Mesenchymal stem cell (in vitro differentiated cells and primary cell): ENCODE data around the gene MACO1.
A peak's percentile ranks its signal among the peaks of the same experiment; 100 is the strongest.

ENCODE experiments used
- DNase-seq: peaks from one replicate; pipeline ENCODE4 v3.0.0-alpha.2; 2013
- H2AFZ ChIP-seq: one replicate; pipeline ENCODE4 v1.6.1; 2013; ENCODE audit warnings: low read depth, mild to moderate bottlenecking, control low read depth, inconsistent platforms, low read length, moderate library complexity
- H2AK5ac ChIP-seq: 2 replicates; pipeline ENCODE4 v1.6.1; 2013; ENCODE audit warnings: low read length, moderate library complexity, mild to moderate bottlenecking, inconsistent platforms; ENCODE audit not compliant: severe bottlenecking
- H2BK120ac ChIP-seq: one replicate; pipeline ENCODE4 v1.6.1; 2013; ENCODE audit warnings: low read depth, mild to moderate bottlenecking, inconsistent platforms, low read length, moderate library complexity
- H2BK12ac ChIP-seq, 2 experiments: one replicate each; pipeline ENCODE4 v1.6.1; 2013; ENCODE audit warnings: inconsistent platforms in 2 of 2, low read length in 2 of 2, mild to moderate bottlenecking in 2 of 2, moderate library complexity in 2 of 2, control low read depth in 1 of 2
- H2BK15ac ChIP-seq: one replicate; pipeline ENCODE4 v1.6.1; 2013; ENCODE audit warnings: mild to moderate bottlenecking, low read depth, inconsistent platforms; ENCODE audit not compliant: poor library complexity, severe bottlenecking
- H2BK5ac ChIP-seq: 2 replicates; pipeline ENCODE4 v1.6.1; 2013; ENCODE audit warnings: low read depth, mild to moderate bottlenecking, low read length, control low read depth, inconsistent platforms; ENCODE audit not compliant: poor library complexity, severe bottlenecking
- H3K14ac ChIP-seq, 2 experiments: one replicate each; pipeline ENCODE4 v1.6.1; 2013; ENCODE audit warnings: inconsistent platforms in 2 of 2, low read length in 2 of 2, control low read depth in 1 of 2, mild to moderate bottlenecking in 1 of 2, moderate library complexity in 1 of 2
- H3K18ac ChIP-seq, 2 experiments: one replicate each; pipeline ENCODE4 v1.6.1; 2013; ENCODE audit warnings: inconsistent platforms in 2 of 2, low read length in 2 of 2, control low read depth in 1 of 2, low read depth in 1 of 2, mild to moderate bottlenecking in 1 of 2
- H3K23ac ChIP-seq, 2 experiments: one replicate each; pipeline ENCODE4 v1.6.1; 2013; ENCODE audit warnings: inconsistent platforms in 2 of 2, low read length in 2 of 2, mild to moderate bottlenecking in 2 of 2, moderate library complexity in 2 of 2, control low read depth in 1 of 2
- H3K27ac ChIP-seq: 2 replicates; pipeline ENCODE4 v1.5.1; 2013; ENCODE audit warnings: mild to moderate bottlenecking, moderate library complexity, low read length, control low read depth, inconsistent platforms; ENCODE audit not compliant: poor library complexity, severe bottlenecking
- H3K27me3 ChIP-seq, 2 experiments: 2 replicates each; pipeline versions ENCODE4 v1.6.1 to v1.7.0; 2013; ENCODE audit warnings: low read length in 2 of 2, mild to moderate bottlenecking in 2 of 2, moderate library complexity in 2 of 2, control low read depth in 1 of 2, inconsistent platforms in 1 of 2; ENCODE audit not compliant: control insufficient read depth in 1 of 2, insufficient read depth in 1 of 2
- H3K36me3 ChIP-seq, 2 experiments: 2 replicates each; pipeline versions ENCODE4 v1.6.1 to v1.7.0; 2013; ENCODE audit warnings: low read length in 2 of 2, control low read depth in 1 of 2, inconsistent platforms in 1 of 2, low read depth in 1 of 2, mild to moderate bottlenecking in 1 of 2; ENCODE audit not compliant: insufficient read depth in 2 of 2, control insufficient read depth in 1 of 2
- H3K4ac ChIP-seq, 2 experiments: one replicate each; pipeline ENCODE4 v1.6.1; 2013; ENCODE audit warnings: inconsistent platforms in 2 of 2, low read length in 2 of 2, mild to moderate bottlenecking in 2 of 2, moderate library complexity in 2 of 2, control low read depth in 1 of 2, low read depth in 1 of 2
- H3K4me1 ChIP-seq: 2 replicates; pipeline ENCODE4 v1.6.1; 2013; ENCODE audit warnings: low read depth, low read length, control low read depth; ENCODE audit not compliant: control insufficient read depth, insufficient read depth
- H3K4me2 ChIP-seq: 2 replicates; pipeline ENCODE4 v1.6.1; 2013; ENCODE audit warnings: low read length, mild to moderate bottlenecking, inconsistent platforms; ENCODE audit not compliant: poor library complexity, severe bottlenecking
- H3K4me3 ChIP-seq, 2 experiments: 2 replicates each; pipeline versions ENCODE4 v1.5.1 to v1.7.0; 2013; ENCODE audit warnings: low read length in 2 of 2, mild to moderate bottlenecking in 2 of 2, control low read depth in 1 of 2, low read depth in 1 of 2; ENCODE audit not compliant: insufficient read depth in 1 of 2
- H3K79me1 ChIP-seq: replicated peaks from 2 replicates; pipeline ENCODE4 v1.6.1; 2013; ENCODE audit warnings: mild to moderate bottlenecking, control low read depth, low read length, inconsistent platforms; ENCODE audit not compliant: poor library complexity, severe bottlenecking
- H3K9ac ChIP-seq: 2 replicates; pipeline ENCODE4 v1.7.0; 2013; ENCODE audit warnings: mild to moderate bottlenecking, low read length, moderate library complexity
- H3K9me3 ChIP-seq: 2 replicates; pipeline ENCODE4 v1.7.0; 2013; ENCODE audit warnings: mild to moderate bottlenecking, low read length; ENCODE audit not compliant: control insufficient read depth
- H4K8ac ChIP-seq: one replicate; pipeline ENCODE4 v1.6.1; 2013; ENCODE audit warnings: inconsistent platforms, mild to moderate bottlenecking, low read length, moderate library complexity
- H4K91ac ChIP-seq: one replicate; pipeline ENCODE4 v1.6.1; 2013; ENCODE audit warnings: mild to moderate bottlenecking, low read length, inconsistent platforms
- WGBS: methylation state at CpG from one replicate; pipeline ENCODE4 v1.1.7; 2013; ENCODE audit warnings: mixed read lengths; 5-methylcytosine and 5-hydroxymethylcytosine counted together

The MACO1 gene

GRCh38 chr1:25500694-25501093 is 70.0 kb downstream of the MACO1 start:
- Histone ChIP-seq H2BK120ac (no peak overlapping the region), H3K9me3 (no peaks in the 10 kb centered on the region), H3K36me3 (peaks cover 26 to 30% of the 10 kb centered on the region in 2 experiments), H3K27me3 (no peaks in the 10 kb centered on the region), H3K4ac (no peak overlapping the region), H3K18ac (no peak overlapping the region), H2AFZ (no peak overlapping the region), H2BK5ac (no peak overlapping the region), H3K4me2 (no peak overlapping the region), H3K14ac (no peak overlapping the region), H3K23ac (no peak overlapping the region), H4K91ac (no peak overlapping the region), H2BK12ac (no peak overlapping the region), H2BK15ac (no peak overlapping the region), H3K79me1 (peaks cover 4% of the 10 kb centered on the region), H4K8ac (no peak overlapping the region), H3K27ac (no peak overlapping the region), H3K4me3 (no peak overlapping the region), H2AK5ac (no peak overlapping the region), H3K4me1 (peaks cover 10% of the 10 kb centered on the region), H3K9ac (no peak overlapping the region)
- DNase-seq: no peak
- 94% methylated on average over 1 of the region's 1 CpG for WGBS

- H3K18ac ChIP-seq: peak overlapping the region in 1 of 2 experiments; percentile 34
- H2BK12ac ChIP-seq: no peak overlapping the region
- H2AFZ ChIP-seq: no peak overlapping the region
- H4K91ac ChIP-seq: peak overlapping the region; percentile 40
- H3K4me1 ChIP-seq: peaks cover 14% of the 10 kb centered on the region
- no peak overlapping the region for H3K4ac ChIP-seq
- no peak overlapping the region for H2BK15ac ChIP-seq
- H3K23ac ChIP-seq: no peak overlapping the region
- no peak overlapping the region for H3K27ac ChIP-seq
- H4K8ac ChIP-seq: no peak overlapping the region
- no peaks in the 10 kb centered on the region for H3K9me3 ChIP-seq
- no peaks in the 10 kb centered on the region for H3K27me3 ChIP-seq
- no peak overlapping the region for H3K14ac ChIP-seq
- H2BK5ac ChIP-seq: no peak overlapping the region
- DNase-seq: peak; percentile 87
- H3K79me1 ChIP-seq: peaks cover 4% of the 10 kb centered on the region
- H3K36me3 ChIP-seq: peaks cover 22 to 28% of the 10 kb centered on the region in 2 experiments
- H3K9ac ChIP-seq: no peak overlapping the region
- no peak overlapping the region for H2AK5ac ChIP-seq
- no peak overlapping the region for H3K4me3 ChIP-seq
- 63% methylated on average over 6 of the region's 7 CpGs for WGBS
- H2BK120ac ChIP-seq: no peak overlapping the region
- no peak overlapping the region for H3K4me2 ChIP-seq
Observed at GRCh38 chr1:25501235-25502058, 70.8 kb downstream of the MACO1 start.

- Histone ChIP-seq H3K79me1 (no peaks in the 10 kb centered on the region), H2BK120ac (no peak overlapping the region), H3K4me1 (peaks cover 14% of the 10 kb centered on the region), H2AFZ (no peak overlapping the region), H3K36me3 (peaks cover 14 to 16% of the 10 kb centered on the region in 2 experiments), H3K27me3 (no peaks in the 10 kb centered on the region), H2BK5ac (no peak overlapping the region), H3K9me3 (no peaks in the 10 kb centered on the region), H3K4ac (no peak overlapping the region), H3K23ac (no peak overlapping the region), H3K18ac (no peak overlapping the region), H3K14ac (no peak overlapping the region), H2BK12ac (no peak overlapping the region), H2BK15ac (no peak overlapping the region), H3K9ac (no peak overlapping the region), H4K91ac (no peak overlapping the region), H2AK5ac (no peak overlapping the region), H3K4me3 (no peak overlapping the region), H3K27ac (peak overlapping the region; percentile 10), H3K4me2 (no peak overlapping the region), H4K8ac (no peak overlapping the region)
- 57% methylated on average over 3 of the region's 4 CpGs for WGBS
- DNase-seq: peak; percentile 56
Observed at GRCh38 chr1:25502957-25503356, 72.3 kb downstream of the MACO1 start.

GRCh38 chr1:25503551-25504426 is 73.1 kb downstream of the MACO1 start:
- no peaks in the 10 kb centered on the region for H3K79me1 ChIP-seq
- DNase-seq: no peak
- no peak overlapping the region for H2BK120ac ChIP-seq
- no peak overlapping the region for H3K18ac ChIP-seq
- H2BK5ac ChIP-seq: no peak overlapping the region
- WGBS: 92% methylated on average over 11 of the region's 12 CpGs
- no peak overlapping the region for H3K27ac ChIP-seq
- H2AK5ac ChIP-seq: no peak overlapping the region
- H2AFZ ChIP-seq: no peak overlapping the region
- H3K9me3 ChIP-seq: no peaks in the 10 kb centered on the region
- H3K4me3 ChIP-seq: no peak overlapping the region
- no peak overlapping the region for H2BK15ac ChIP-seq
- no peak overlapping the region for H3K23ac ChIP-seq
- H3K4ac ChIP-seq: peak overlapping the region in 1 of 2 experiments; percentile 11
- peak overlapping the region; percentile 67 for H4K91ac ChIP-seq
- peaks cover 14% of the 10 kb centered on the region for H3K4me1 ChIP-seq
- H3K9ac ChIP-seq: no peak overlapping the region
- peak overlapping the region; percentile 57 for H4K8ac ChIP-seq
- H3K14ac ChIP-seq: no peak overlapping the region
- no peaks in the 10 kb centered on the region for H3K27me3 ChIP-seq
- no peak overlapping the region for H3K4me2 ChIP-seq
- H2BK12ac ChIP-seq: peak overlapping the region in 1 of 2 experiments; percentile 71
- peaks cover 8 to 11% of the 10 kb centered on the region in 2 experiments for H3K36me3 ChIP-seq
